GM15510 (cell line): ENCODE data around the gene UBAP2L.

Source experiments
- POLR2A ChIP-seq: IDR thresholded peaks from 3 replicates; pipeline ENCODE4 v1.6.1; 2011; ENCODE audit warnings: borderline replicate concordance; ENCODE audit not compliant: insufficient read length; ENCODE audit errors: extremely low read depth

The UBAP2L gene

GRCh38 chr1:154264454-154264853 is 43.7 kb downstream of the UBAP2L start:
- no peak for TF ChIP-seq POLR2A

- TF ChIP-seq POLR2A = no peak
These were observed 44.8 kb downstream of the UBAP2L start for GRCh38 chr1:154265586-154265985.

GRCh38 chr1:154270833-154271232 is 50.1 kb downstream of the UBAP2L start:
- TF ChIP-seq POLR2A = no peak

- TF ChIP-seq POLR2A = peak; percentile 80
These were observed 51.7 kb downstream of the UBAP2L start, which contains the start of gene HAX1 for GRCh38 chr1:154272217-154272998. Gene HAX1, plus strand, starts transcription at chr1:154272629. Its CDS starts 95 bp downstream, at chr1:154272724.

GRCh38 chr1:154272999-154273563 is 52.3 kb downstream of the UBAP2L start:
- no peak for TF ChIP-seq POLR2A

GRCh38 chr1:154276797-154277196 is 56.0 kb downstream of the UBAP2L start:
- no peak for TF ChIP-seq POLR2A

GRCh38 chr1:154288661-154289060 is 67.9 kb downstream of the UBAP2L start:
- TF ChIP-seq POLR2A = no peak

GRCh38 chr1:154290921-154291320 is 70.2 kb downstream of the UBAP2L start:
- TF ChIP-seq POLR2A = no peak

- no peak for TF ChIP-seq POLR2A
These were observed 74.9 kb downstream of the UBAP2L start for GRCh38 chr1:154295408-154296235.

- TF ChIP-seq POLR2A = no peak
These were observed 80.8 kb downstream of the UBAP2L start for GRCh38 chr1:154301582-154301981.

- TF ChIP-seq POLR2A = no peak
These were observed 84.0 kb downstream of the UBAP2L start for GRCh38 chr1:154304664-154305337.

- no peak for TF ChIP-seq POLR2A
These were observed 85.4 kb downstream of the UBAP2L start for GRCh38 chr1:154306151-154306550.

GRCh38 chr1:154313066-154313356 is 92.3 kb downstream of the UBAP2L start:
- TF ChIP-seq POLR2A = no peak

GRCh38 chr1:154316704-154317103 is 95.9 kb downstream of the UBAP2L start:
- TF ChIP-seq POLR2A = no peak

GRCh38 chr1:154318386-154318785 is 97.6 kb downstream of the UBAP2L start:
- TF ChIP-seq POLR2A = no peak
